ENCODE measurements around the gene ATP1A1.

The ATP1A1 gene

GRCh38 chr1:116388122-116388521 is 15.1 kb downstream of the ATP1A1 start:
- no peak overlapping the region for H3K4me3 ChIP-seq (ENCODE audit: low read depth, low read length)
- no peak for TF ChIP-seq CTCF (IDR thresholded peaks at IDR 0.05; ENCODE audit: low read depth, low read length, missing control alignments)
- DNase-seq (ENCODE audit: low read depth), result no peak

DNA sequence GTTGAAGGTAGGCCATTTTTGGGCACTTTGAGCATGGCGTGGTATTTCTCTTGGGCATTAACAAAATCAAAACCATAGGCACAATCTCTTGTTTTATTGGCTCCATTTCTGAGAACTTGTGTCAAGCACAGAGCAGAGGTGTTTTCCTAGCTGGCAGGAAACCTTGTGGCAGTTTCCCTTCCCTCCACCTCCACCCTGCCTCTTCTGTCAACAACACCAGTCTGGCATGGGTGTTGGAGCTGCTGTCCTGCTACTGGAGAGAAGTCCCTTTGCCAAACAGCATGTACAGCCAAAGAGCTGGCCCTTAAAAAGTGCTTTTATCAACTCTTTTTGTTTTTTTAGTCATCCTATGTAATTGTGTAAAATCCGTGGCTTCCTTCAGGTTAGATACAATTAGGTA is 16.0 kb downstream of the ATP1A1 start:
- no peak for DNase-seq (ENCODE audit: low read depth)
- TF ChIP-seq CTCF (IDR thresholded peaks at IDR 0.05; ENCODE audit: low read depth, low read length, missing control alignments), result no peak
- H3K4me3 ChIP-seq (ENCODE audit: low read depth, low read length), result no peak overlapping the region

DNA sequence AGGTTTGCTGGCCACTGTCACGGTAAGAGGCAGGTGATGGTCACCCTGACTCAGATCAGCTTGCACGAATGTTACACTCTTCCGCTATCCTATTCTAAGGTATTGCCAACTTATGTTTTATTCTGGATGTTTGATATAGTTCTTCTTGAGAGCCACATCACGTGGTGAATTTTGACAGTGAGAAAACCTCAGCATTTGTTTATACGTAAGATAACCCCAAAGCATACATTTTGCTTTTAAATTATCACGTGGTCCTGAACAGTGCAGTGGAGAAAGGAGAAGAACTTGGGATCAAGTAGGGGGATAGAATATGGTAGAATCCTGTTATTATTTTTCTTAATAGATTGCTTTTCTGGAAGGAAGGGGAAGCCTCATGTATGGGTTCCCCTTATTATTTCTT is 16.6 kb downstream of the ATP1A1 start:
- H3K4me3 ChIP-seq (ENCODE audit: low read depth, low read length), result no peak overlapping the region
- no peak for DNase-seq (ENCODE audit: low read depth)
- TF ChIP-seq CTCF (IDR thresholded peaks at IDR 0.05; ENCODE audit: low read depth, low read length, missing control alignments), result no peak

DNA sequence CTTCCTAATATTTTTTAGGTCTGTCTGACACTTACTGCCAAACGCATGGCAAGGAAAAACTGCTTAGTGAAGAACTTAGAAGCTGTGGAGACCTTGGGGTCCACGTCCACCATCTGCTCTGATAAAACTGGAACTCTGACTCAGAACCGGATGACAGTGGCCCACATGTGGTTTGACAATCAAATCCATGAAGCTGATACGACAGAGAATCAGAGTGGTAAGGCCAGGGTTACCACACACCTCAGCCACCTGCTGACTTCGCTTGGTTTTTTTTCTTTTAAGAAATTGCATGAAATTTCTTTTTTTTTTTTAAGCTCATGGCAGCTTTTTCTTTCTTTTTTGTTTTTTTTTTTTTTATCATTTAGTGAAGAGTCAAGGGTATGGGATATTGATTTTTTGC is 17.2 kb downstream of the ATP1A1 start:
- H3K4me3 ChIP-seq (ENCODE audit: low read depth, low read length), result no peak overlapping the region
- TF ChIP-seq CTCF (IDR thresholded peaks at IDR 0.05; ENCODE audit: low read depth, low read length, missing control alignments), result no peak
- DNase-seq (ENCODE audit: low read depth), result peak; percentile 46

DNA sequence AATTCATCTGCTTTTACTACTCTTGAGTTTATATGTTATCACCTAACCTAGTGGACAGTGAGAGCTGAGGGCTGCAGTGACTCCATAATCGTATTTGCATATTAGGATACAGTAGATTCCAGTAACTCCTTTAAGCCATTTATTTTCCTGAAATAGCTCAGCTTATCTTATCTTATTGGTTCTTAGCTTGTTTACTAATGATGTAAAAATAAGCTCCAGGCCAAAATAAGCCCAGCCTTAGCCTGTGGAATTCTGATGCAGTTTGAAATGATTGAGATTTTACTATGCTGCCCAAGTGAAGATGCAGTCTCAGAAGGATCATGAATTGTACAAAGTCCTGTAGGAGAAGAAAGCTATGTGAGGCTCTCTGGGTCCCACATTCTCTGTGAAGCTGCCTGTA is 18.1 kb downstream of the ATP1A1 start:
- TF ChIP-seq CTCF (IDR thresholded peaks at IDR 0.05; ENCODE audit: low read depth, low read length, missing control alignments), result no peak
- no peak for DNase-seq (ENCODE audit: low read depth)
- no peak overlapping the region for H3K4me3 ChIP-seq (ENCODE audit: low read depth, low read length)

GRCh38 chr1:116392717-116393404 is 19.8 kb downstream of the ATP1A1 start:
- no peak for TF ChIP-seq CTCF (IDR thresholded peaks at IDR 0.05; ENCODE audit: low read depth, low read length, missing control alignments)
- H3K4me3 ChIP-seq (ENCODE audit: low read depth, low read length), result no peak overlapping the region

DNA sequence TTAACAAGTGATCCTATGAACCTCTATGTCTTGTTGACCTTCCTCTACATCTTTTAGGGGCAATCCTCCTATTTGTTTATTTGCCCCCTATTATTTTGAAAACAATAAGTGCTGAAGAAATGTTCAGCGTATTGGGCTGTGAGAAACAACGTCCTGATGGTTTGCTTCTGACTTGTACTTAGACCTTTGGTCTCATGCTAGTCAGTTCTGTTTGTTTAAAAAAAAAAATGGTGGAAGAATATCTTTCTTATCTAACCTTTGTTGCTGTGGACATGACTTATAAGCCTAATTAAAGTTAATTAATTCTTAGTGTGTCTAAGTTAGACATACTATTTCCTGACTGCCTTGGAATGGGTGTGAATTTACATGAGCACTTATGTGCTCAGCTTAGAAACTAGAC is 20.7 kb downstream of the ATP1A1 start:
- DNase-seq (ENCODE audit: low read depth), result no peak
- no peak overlapping the region for H3K4me3 ChIP-seq (ENCODE audit: low read depth, low read length)
- no peak for TF ChIP-seq CTCF (IDR thresholded peaks at IDR 0.05; ENCODE audit: low read depth, low read length, missing control alignments)

More at GRCh38 chr1:116392717-116393404, 19.8 kb downstream of the ATP1A1 start:
- DNase-seq (ENCODE audit: low read depth), result no peak

Measured in GM12864 (cell line).